Measurements from ENCODE around the gene CCNF. TPM values are rescaled to one million over a fixed set of nuclear protein-coding genes. Genes with fewer than 3 reads are reported as not detected.

The CCNF gene
- total and polyA plus RNA-seq, 2 of the 8 experiments (the other 6 are each of a cell fraction or from before 2014, with no cell fraction given) = 15.4 to 54.3 TPM

DNA sequence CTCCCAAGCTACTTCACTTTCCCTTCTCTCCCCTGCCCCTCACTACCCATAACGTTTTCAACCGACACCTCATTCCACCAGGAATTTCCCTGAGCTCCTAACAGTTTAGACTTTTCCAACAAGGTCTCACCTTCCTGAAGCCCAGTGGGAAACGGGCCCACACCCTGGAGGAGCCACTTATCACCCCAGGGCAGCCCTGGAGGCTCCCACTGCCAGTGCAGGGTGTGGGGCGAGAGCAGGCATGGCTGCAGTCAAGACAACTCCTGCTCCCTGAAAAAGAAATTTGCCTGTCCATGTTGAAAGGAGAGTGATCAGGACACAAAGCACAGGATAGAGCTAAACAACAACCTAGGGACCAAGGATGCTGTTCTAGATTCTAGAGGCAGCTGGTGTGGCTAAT lies 1.7 kb upstream of the CCNF start:
- no peak overlapping the region for H4K5ac ChIP-seq (ENCODE audit: insufficient read length, low read depth, low read length)
- H3K79me1 ChIP-seq (ENCODE audit: low read depth, low read length) = 0 out of 2 replicates have a peak, but pooled peaks cover 6% of the 10 kb centered on the region
- H4K20me1 ChIP-seq (replicated peaks in 1 of 2; ENCODE audit: control insufficient read depth in 1 of 2, insufficient read depth in 2 of 2, low read length in 2 of 2) = peaks cover 8 to 11% of the 10 kb centered on the region in 2 experiments
- H2BK120ac ChIP-seq (replicated peaks; ENCODE audit: low read depth, low read length) = no peak overlapping the region
- no peak overlapping the region for H2BK20ac ChIP-seq (ENCODE audit: low read length)
- H3K4ac ChIP-seq (replicated peaks; ENCODE audit: insufficient read length, low read depth, low read length) = peak overlapping the region; percentile 40
- H3K18ac ChIP-seq (ENCODE audit: extremely low read depth, low read length) = no peak overlapping the region
- FAIRE-seq (no peak), DNase-seq (ENCODE audit: low read depth in 1 of 2, low spot score in 2 of 2) (no peak)
- CTCF ChIA-PET (ENCODE audit: partially characterized antibody) = interaction anchor here (0.7 to 2.8 kb wide), 10 partner anchors 14 to 189 kb away, joined by 3 to 9 read pairs (median 3); partner anchors contain the start of gene ECI1
- H3K4me1 ChIP-seq (replicated peaks in 1 of 4; ENCODE audit: control insufficient read depth in 3 of 4, insufficient read depth in 4 of 4, low read length in 3 of 4) = peaks cover 0 to 13% (median 6%) of the 10 kb centered on the region in 4 experiments; a peak in 5 of 7 replicates
- no peak overlapping the region for H4K91ac ChIP-seq (replicated peaks; ENCODE audit: insufficient read length, low read length)
- no peak overlapping the region for H3K14ac ChIP-seq (ENCODE audit: insufficient read length)
- H3K9me3 ChIP-seq (ENCODE audit: insufficient read depth in 2 of 2, low read depth in 1 of 2, low read length in 1 of 2) = no peaks in the 10 kb centered on the region
- no peak overlapping the region for H3K9ac ChIP-seq (replicated peaks in 1 of 4; ENCODE audit: extremely low read depth in 1 of 4, low read depth in 3 of 4, low read length in 3 of 4)
- H2AFZ ChIP-seq (ENCODE audit: low read length) = no peak overlapping the region
- H3K27me3 ChIP-seq (replicated peaks in 1 of 4; ENCODE audit: control insufficient read depth in 3 of 4, extremely low read depth in 1 of 4, insufficient read depth in 3 of 4, low read length in 3 of 4) = peaks cover 0 to 9% (median 2%) of the 10 kb centered on the region in 4 experiments; a peak in 2 of 7 replicates
- no peak overlapping the region for H3K27ac ChIP-seq (ENCODE audit: low read depth, low read length)
- peaks cover 0 to 15% of the 10 kb centered on the region in 2 experiments; a peak in 2 of 4 replicates for H3K79me2 ChIP-seq (ENCODE audit: control insufficient read depth in 1 of 2, insufficient read depth in 2 of 2, low read length in 2 of 2)
- no peak overlapping the region for H2BK5ac ChIP-seq (ENCODE audit: low read depth, low read length)
- H3K56ac ChIP-seq (replicated peaks; ENCODE audit: insufficient read length, low read depth, low read length) = no peak overlapping the region
- H2BK15ac ChIP-seq (ENCODE audit: low read length) = 0 out of 2 replicates have a peak overlapping the region, but pooled peaks have one; percentile 46
- no peak overlapping the region for H3K4me3 ChIP-seq (ENCODE audit: extremely low read depth in 1 of 4, insufficient read depth in 2 of 4, low read depth in 3 of 4, low read length in 4 of 4)
- peaks cover 6 to 10% (median 8%) of the 10 kb centered on the region in 4 experiments for H3K36me3 ChIP-seq (ENCODE audit: control insufficient read depth in 2 of 4, insufficient read depth in 4 of 4, low read length in 3 of 4)
- H2BK12ac ChIP-seq (ENCODE audit: low read depth, low read length) = peak overlapping the region; percentile 39; the same call in 1 of the 2 replicates
- H4K8ac ChIP-seq (ENCODE audit: extremely low read depth, insufficient read depth, low read length) = no peak overlapping the region
- H2AK5ac ChIP-seq (ENCODE audit: low read depth, low read length) = peak overlapping the region; percentile 53; the same call in 1 of the 2 replicates
- POLR2A ChIA-PET (ENCODE audit: partially characterized antibody) = interaction anchor here (0.8 to 2.2 kb wide), 10 partner anchors 31 to 179 kb away, joined by 3 to 9 read pairs (median 3); partner anchors contain the start of genes ATP6V0C, ECI1 and TBC1D24
- H3K23me2 ChIP-seq (ENCODE audit: low read depth, low read length) = peaks cover 12% of the 10 kb centered on the region; the same call in 1 of the 2 replicates
- peak overlapping the region in 1 of 2 experiments; percentile 51; a peak in 1 of 4 replicates for H3K4me2 ChIP-seq (ENCODE audit: insufficient read depth in 1 of 2, low read depth in 2 of 2, low read length in 2 of 2)
- 88% methylated on average over 4 of the region's 4 CpGs; no CpG with 5 or more reads in 1 of the 2 experiments for WGBS, 2 experiments (ENCODE audit: extremely low coverage in 1 of 2, insufficient coverage in 1 of 2, insufficient read length in 1 of 2, insufficient replicate concordance in 2 of 2, low coverage in 1 of 2, low lambda C conversion rate in 2 of 2, missing lambda C conversion rate in 1 of 2)
- H3K23ac ChIP-seq (ENCODE audit: insufficient read length) = no peak overlapping the region
- TF ChIP-seq SUZ12 (IDR thresholded peaks at IDR 0.05; ENCODE audit: low read length) (no peak), CREB1 (IDR thresholded peaks at IDR 0.05) (no peak), KDM5A (IDR thresholded peaks at IDR 0.05; ENCODE audit: low read length) (no peak), HDAC2 (IDR thresholded peaks at IDR 0.05; ENCODE audit: borderline replicate concordance in 1 of 2, low read depth in 2 of 2, low read length in 2 of 2) (no peak), RFX5 (IDR thresholded peaks at IDR 0.05; ENCODE audit: borderline replicate concordance, low read depth, low read length) (no peak), EZH2 (IDR thresholded peaks at IDR 0.05; ENCODE audit: low read depth, low read length, severe bottlenecking) (no peak), SIX5 (IDR thresholded peaks at IDR 0.05; ENCODE audit: low read depth, low read length) (no peak), TAF7 (optimal IDR thresholded peaks at IDR 0.05; ENCODE audit: borderline replicate concordance, low read depth, low read length) (no peak)
- TF ChIP-seq, protein P1, sequence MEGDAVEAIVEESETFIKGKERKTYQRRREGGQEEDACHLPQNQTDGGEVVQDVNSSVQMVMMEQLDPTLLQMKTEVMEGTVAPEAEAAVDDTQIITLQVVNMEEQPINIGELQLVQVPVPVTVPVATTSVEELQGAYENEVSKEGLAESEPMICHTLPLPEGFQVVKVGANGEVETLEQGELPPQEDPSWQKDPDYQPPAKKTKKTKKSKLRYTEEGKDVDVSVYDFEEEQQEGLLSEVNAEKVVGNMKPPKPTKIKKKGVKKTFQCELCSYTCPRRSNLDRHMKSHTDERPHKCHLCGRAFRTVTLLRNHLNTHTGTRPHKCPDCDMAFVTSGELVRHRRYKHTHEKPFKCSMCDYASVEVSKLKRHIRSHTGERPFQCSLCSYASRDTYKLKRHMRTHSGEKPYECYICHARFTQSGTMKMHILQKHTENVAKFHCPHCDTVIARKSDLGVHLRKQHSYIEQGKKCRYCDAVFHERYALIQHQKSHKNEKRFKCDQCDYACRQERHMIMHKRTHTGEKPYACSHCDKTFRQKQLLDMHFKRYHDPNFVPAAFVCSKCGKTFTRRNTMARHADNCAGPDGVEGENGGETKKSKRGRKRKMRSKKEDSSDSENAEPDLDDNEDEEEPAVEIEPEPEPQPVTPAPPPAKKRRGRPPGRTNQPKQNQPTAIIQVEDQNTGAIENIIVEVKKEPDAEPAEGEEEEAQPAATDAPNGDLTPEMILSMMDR (IDR thresholded peaks at IDR 0.05; ENCODE audit: control extremely low read depth in 1 of 3, insufficient read depth in 1 of 3, low read depth in 1 of 3, low read length in 3 of 3) = no peak
